ENCODE results near the gene KRTAP1-4. TPM values are rescaled to one million over a fixed set of nuclear protein-coding genes. Genes with fewer than 3 reads are reported as not detected.
"Not testable (repeated sequence)": the region's sequence is repeated elsewhere in the genome, so short reads cannot be mapped to it uniquely, and the experiment has no call there.

Gene KRTAP1-4
- total and polyA plus RNA-seq, 2 of the 8 experiments (the other 6 are each of a cell fraction or from before 2014, with no cell fraction given): not detected

- H3K79me1 ChIP-seq (ENCODE audit: low read depth, low read length); H3K79me2 ChIP-seq (ENCODE audit: control insufficient read depth in 1 of 2, insufficient read depth in 2 of 2, low read length in 2 of 2); H3K9ac ChIP-seq (replicated peaks in 1 of 4; ENCODE audit: extremely low read depth in 1 of 4, low read depth in 3 of 4, low read length in 3 of 4); H2BK5ac ChIP-seq (ENCODE audit: low read depth, low read length); H3K23ac ChIP-seq (ENCODE audit: insufficient read length); POLR2A ChIA-PET (ENCODE audit: partially characterized antibody); H4K91ac ChIP-seq (replicated peaks; ENCODE audit: insufficient read length, low read length); H3K4ac ChIP-seq (replicated peaks; ENCODE audit: insufficient read length, low read depth, low read length); H4K8ac ChIP-seq (ENCODE audit: extremely low read depth, insufficient read depth, low read length); H3K4me1 ChIP-seq (replicated peaks in 1 of 4; ENCODE audit: control insufficient read depth in 3 of 4, insufficient read depth in 4 of 4, low read length in 3 of 4); H2AFZ ChIP-seq (ENCODE audit: low read length); H3K23me2 ChIP-seq (ENCODE audit: low read depth, low read length); H3K27me3 ChIP-seq (replicated peaks in 1 of 4; ENCODE audit: control insufficient read depth in 3 of 4, extremely low read depth in 1 of 4, insufficient read depth in 3 of 4, low read length in 3 of 4); H3K14ac ChIP-seq (ENCODE audit: insufficient read length); H2BK12ac ChIP-seq (ENCODE audit: low read depth, low read length); H4K5ac ChIP-seq (ENCODE audit: insufficient read length, low read depth, low read length); H3K27ac ChIP-seq (ENCODE audit: low read depth, low read length); H3K9me3 ChIP-seq (ENCODE audit: insufficient read depth in 2 of 2, low read depth in 1 of 2, low read length in 1 of 2); H2AK5ac ChIP-seq (ENCODE audit: low read depth, low read length); H4K20me1 ChIP-seq (replicated peaks in 1 of 2; ENCODE audit: control insufficient read depth in 1 of 2, insufficient read depth in 2 of 2, low read length in 2 of 2); DNase-seq (ENCODE audit: low read depth in 1 of 2, low spot score in 2 of 2); H3K18ac ChIP-seq (ENCODE audit: extremely low read depth, low read length); FAIRE-seq; H3K4me3 ChIP-seq (ENCODE audit: extremely low read depth in 1 of 4, insufficient read depth in 2 of 4, low read depth in 3 of 4, low read length in 4 of 4); H2BK20ac ChIP-seq (ENCODE audit: low read length); H3K36me3 ChIP-seq (ENCODE audit: control insufficient read depth in 2 of 4, insufficient read depth in 4 of 4, low read length in 3 of 4); H2BK120ac ChIP-seq (replicated peaks; ENCODE audit: low read depth, low read length); H3K4me2 ChIP-seq (ENCODE audit: insufficient read depth in 1 of 2, low read depth in 2 of 2, low read length in 2 of 2); H3K56ac ChIP-seq (replicated peaks; ENCODE audit: insufficient read length, low read depth, low read length); H2BK15ac ChIP-seq (ENCODE audit: low read length): not testable (repeated sequence)
- CTCF ChIA-PET (ENCODE audit: partially characterized antibody): interaction anchor here (1.0 kb wide), 1 partner anchor 281 kb away, joined by 3 read pairs; no protein-coding TSS in a partner anchor
- 80% methylated on average over 14 of the region's 14 CpGs; no CpG with 5 or more reads in 1 of the 2 experiments for WGBS, 2 experiments (ENCODE audit: extremely low coverage in 1 of 2, insufficient coverage in 1 of 2, insufficient read length in 1 of 2, insufficient replicate concordance in 2 of 2, low coverage in 1 of 2, low lambda C conversion rate in 2 of 2, missing lambda C conversion rate in 1 of 2)
These were observed 11.0 kb upstream of the KRTAP1-4 start, which contains the start of gene KRTAP1-1 for GRCh38 chr17:41040783-41041571. KRTAP1-1 (minus strand) TSS chr17:41041450; CDS start chr17:41041397, 53 bp downstream.

Data from H1 (cell line).